Stromal cell of bone marrow (primary cell): ENCODE data around the gene FTO.
A peak's percentile ranks its signal among the peaks of the same experiment; 100 is the strongest.
"Not testable (repeated sequence)": the region's sequence is repeated elsewhere in the genome, so short reads cannot be mapped to it uniquely, and the experiment has no call there.

Experiments
- DNase-seq: peaks from one replicate; pipeline ENCODE4 v3.0.0-alpha.2; 2012; ENCODE audit warnings: low read depth

Gene FTO

DNA sequence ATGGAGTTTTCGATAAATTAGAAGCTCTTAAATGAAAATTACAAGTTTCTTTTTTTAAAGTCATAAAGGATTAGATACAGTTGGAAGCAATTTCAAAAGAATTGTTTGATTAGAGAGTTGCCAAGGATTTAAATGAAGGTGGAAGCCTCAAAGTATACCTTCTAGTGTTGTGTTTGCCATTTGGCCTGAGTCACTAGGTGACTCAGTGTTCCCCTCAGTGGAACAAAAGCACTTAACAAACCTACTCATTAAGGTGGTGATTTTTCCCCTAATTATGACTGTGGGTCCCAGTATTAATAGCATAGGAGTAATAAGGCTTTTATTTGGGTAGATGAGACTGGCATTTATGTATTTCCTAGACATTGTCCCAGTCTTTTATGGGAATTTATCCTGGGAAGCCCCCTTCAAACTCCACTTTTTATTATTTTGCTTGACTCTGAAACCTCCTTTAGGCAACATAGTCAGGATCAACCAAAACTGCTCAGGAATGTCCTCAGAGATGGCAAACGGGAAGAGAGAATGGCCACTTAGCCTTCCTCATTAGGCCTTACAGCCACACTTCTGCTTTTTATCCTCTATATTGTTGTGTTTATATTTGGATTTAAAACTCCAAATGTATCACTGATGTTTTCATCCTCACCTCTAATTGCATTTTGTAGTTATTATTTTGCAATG lies 161.0 kb downstream of the FTO start:
- no peak for DNase-seq

- no peak for DNase-seq
Measured at GRCh38 chr16:53865494-53865863, 161.5 kb downstream of the FTO start.

GRCh38 chr16:53866520-53866919 lies 162.6 kb downstream of the FTO start:
- DNase-seq: no peak

DNA sequence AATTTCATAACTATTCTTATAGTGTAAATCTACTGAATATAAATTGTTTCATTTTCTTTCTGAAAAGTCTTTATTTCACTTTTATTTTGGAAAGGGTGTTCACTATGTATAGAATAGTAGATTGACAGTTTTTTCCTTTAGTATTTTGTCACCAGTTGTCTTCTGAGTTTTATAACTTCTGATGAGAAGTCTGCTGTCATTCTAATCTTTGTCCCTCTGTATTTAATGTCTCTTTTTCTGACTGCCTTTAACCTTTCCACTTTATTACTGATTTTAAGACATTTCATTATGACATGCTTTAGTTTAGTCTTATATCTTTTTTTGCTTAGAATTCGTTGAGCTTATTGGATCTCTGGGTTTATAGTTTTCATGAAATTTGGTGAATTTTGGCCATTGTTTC lies 166.9 kb downstream of the FTO start:
- DNase-seq: no peak

DNA sequence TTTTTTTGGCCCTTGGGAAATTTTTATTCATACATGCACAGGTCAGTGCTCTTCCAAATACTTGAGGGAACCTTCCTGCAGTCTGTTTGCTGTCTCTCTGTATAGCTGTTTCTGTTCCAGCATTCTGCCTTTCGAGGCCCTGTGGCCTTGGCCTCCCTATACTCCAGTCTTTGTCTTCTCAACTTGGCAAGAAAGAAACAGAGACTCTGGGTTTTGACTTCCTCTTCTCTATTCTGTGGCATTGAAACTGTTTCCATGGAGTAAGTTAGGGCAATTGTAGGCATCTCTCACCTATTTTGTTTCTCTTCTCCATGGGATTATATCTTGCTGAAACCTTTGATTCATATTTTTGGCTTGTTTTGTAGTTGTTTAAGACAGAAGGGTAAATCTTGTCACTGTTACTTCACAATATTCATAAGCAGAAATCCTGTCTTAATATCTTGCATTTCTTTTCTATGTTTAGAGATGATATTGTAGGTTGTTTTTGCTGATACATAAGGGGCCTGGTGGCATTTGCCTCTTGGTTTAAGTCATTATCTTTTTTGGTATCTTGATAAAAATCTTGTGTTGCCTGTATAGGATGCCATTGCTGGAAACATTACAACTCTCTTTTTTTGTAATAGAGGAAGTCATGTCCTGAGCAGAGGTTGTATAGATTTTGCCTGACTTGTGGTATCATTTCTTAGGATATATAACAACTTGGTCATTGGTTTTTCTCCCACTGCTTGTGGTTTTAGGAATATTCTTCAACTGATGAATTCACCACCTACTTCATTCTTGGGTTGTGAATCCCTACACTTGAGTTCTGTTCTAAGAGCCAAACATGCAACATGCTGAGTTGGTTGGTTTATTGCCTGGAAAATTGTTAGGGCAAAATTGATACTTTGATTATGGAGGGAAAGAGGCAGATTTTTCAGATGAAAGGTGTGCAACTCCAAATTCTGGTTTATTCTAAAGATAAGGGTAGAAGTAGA lies 168.6 kb downstream of the FTO start:
- peak; percentile 83 for DNase-seq

DNA sequence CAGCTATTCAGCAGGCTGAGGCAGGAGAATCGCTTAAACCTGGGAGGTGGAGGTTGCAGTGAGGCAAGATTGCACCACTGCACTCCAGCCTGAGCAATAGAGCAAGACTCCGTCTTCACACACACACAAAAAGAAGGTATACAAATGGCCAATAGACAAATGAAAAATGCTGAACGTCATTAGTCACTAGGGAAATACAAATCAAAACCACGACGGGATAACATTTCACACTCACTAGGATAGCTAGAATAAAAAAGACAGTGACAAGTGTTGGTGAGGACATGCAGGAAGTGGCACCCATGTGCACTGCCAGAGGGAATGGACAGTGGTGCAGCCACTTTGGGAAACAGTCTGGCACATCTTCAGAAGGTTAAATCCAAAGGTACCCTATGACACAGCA lies 172.9 kb downstream of the FTO start:
- no peak for DNase-seq

DNA sequence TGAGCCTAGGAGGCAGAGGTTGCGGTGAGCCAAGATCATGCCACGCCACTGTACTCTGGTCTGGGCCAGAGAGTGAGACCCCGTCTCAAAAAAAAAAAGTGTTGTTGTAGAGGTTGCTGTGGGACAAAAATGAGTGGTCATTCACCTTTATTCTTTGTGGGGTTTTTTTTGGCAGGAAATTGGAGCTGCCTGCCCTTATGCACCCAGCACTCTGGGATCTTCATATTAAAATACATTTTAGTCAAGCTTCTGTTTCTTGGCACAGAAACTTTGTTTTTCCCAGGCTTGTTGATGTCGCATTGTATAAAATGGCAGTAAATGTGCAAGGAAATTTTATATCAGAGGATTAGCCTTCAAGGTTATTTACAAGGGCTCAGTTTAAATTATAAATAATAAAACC lies 174.3 kb downstream of the FTO start:
- DNase-seq: no peak

GRCh38 chr16:53881371-53881770 lies 177.4 kb downstream of the FTO start:
- peak; percentile 82 for DNase-seq

DNA sequence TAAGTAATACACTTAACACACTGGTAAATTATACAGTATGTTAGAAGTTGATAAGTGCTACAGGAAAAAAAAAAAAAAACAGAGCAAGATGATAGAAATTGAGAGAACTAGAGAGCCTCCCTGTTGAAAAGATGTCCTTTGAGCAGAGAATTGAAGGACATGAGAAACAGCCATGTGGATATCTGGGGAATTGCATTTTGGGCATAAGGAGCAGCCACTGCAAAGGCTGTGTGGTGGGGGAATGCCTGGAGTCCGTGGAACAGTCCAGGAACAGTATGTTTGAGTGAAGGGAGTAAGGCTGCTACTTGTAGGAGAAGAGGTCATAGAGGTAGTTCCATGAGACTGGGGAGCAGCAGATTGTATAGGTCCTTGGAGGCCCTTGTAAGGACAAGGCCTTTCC lies 178.4 kb downstream of the FTO start:
- DNase-seq: no peak

DNA sequence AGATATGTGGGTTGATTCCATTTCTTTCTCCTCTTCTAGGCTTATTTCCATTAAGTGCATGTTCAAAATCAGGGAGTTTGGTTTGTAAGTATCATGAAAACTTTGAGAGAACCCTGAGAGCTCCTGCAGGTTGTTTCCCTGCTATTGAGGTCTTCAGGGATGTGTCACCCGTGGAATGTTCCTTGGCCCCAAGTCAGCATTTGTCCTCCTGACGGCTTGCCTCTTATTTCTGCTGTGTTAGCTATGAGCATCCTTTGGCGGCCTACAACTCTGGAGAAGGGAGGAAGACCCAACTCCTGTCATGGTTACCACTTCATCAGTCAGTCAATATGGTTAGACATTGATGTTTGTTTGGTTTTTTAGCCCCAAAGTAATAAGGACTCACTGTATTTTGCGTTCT lies 180.8 kb downstream of the FTO start:
- DNase-seq: no peak

- no peak for DNase-seq
Measured at GRCh38 chr16:53886482-53887378, 182.8 kb downstream of the FTO start.

DNA sequence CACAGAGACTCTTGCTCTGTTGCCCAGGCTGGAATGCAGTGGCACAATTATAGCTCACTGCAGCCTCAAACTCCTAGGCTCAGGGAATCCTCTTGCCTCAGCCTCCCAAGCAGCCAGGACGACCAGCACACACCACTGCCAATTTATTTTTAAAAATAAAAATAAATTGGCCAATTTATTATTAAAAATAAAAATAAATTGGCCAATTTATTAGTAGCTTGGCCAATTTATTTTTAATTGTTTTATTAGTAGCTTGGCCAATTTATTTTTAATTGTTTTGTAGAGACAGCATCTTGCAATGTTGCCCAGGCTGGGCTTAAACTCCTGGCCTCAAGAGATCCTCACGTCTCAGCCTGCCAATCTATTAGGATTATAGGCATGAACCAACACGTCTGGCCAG lies 184.3 kb downstream of the FTO start:
- DNase-seq: no peak

DNA sequence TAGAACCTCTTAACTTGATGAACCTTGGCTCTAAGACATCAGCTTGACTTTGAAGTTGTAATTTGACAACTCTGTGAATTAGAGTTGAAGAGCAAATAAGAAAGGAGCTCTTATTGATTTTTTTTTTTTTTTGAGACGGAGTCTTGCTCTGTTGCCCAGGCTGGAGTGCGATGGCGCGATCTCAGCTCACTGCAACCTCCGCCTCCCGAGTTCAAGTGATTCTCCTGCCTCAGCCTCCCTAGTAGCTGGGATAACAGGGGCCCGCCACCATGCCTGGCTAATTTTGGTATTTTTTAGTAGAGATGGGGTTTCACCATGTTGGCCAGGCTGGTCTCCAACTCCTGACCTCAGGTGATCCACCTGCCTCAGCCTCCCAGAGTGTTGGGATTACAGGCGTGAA lies 186.9 kb downstream of the FTO start:
- not testable (repeated sequence) for DNase-seq

GRCh38 chr16:53891409-53892139 lies 187.6 kb downstream of the FTO start:
- DNase-seq: no peak

DNA sequence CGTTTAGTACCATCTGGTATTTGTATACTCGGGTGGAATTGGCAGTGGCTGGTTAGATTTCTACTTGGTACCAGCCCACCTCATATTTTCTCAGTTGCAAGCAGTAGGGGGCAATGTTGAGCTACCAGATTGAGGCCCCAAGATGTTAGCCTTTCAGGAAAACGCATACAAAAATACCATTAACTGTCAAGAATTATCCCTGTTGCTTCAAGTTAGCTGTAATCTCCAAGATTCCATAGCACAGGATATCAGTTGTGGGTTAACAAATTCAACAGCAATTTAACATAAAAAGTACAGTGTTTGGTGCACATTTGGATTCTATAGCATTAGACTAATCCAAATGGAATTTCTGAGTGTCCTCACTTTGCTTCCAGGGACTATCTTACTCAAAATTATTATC lies 188.2 kb downstream of the FTO start:
- peak; percentile 58 for DNase-seq

DNA sequence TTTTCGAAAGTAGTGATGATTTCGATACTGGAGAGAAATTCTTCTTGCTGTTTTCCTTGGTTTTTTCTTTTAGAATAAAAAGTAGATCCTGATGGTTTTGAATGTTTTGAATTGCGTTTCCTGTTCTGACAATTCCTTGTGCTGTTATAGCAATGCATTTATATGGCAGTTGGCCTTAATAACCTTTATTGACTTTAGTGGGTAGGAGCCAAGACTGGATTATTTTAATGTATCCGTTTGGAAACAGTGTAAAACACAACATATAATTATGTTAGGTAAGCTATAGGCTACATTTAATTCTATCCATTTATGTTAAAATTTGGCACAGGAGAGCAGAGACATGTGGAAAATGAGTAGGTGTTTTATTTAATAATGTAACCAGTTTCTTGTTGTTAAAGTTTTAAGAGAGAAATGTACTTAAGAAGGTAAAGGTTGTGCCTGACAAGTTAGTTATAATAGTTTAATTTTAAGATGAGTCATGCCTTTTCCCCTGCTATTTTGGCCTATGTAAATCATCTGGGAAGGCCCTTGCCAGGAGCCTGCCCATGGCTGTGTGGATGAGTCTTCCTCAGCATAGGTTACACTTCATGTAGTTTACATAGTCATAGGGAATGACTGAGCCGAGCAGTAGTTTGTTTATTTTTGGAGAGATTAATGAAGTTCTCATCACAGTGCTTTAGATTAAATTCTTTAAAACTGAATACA lies 189.9 kb downstream of the FTO start:
- peak; percentile 61 for DNase-seq

- no peak for DNase-seq
Measured at GRCh38 chr16:53894686-53895085, 190.7 kb downstream of the FTO start.

- no peak for DNase-seq
Measured at GRCh38 chr16:53895433-53895832, 191.5 kb downstream of the FTO start.

GRCh38 chr16:53895851-53896250 lies 191.9 kb downstream of the FTO start:
- no peak for DNase-seq

GRCh38 chr16:53896722-53897121 lies 192.8 kb downstream of the FTO start:
- no peak for DNase-seq

GRCh38 chr16:53898993-53899392 lies 195.0 kb downstream of the FTO start:
- no peak for DNase-seq
